Measurements from ENCODE around the gene CRLF2. TPM values are rescaled to one million over a fixed set of nuclear protein-coding genes. Genes with fewer than 3 reads are reported as not detected.
A peak's percentile ranks its signal among the peaks of the same experiment; 100 is the strongest.
"Not testable (repeated sequence)": the region's sequence is repeated elsewhere in the genome, so short reads cannot be mapped to it uniquely, and the experiment has no call there.

The CRLF2 gene
- total and polyA plus RNA-seq, 2 donors from 2014 or later, result 1.6 TPM; not detected in 1

DNA sequence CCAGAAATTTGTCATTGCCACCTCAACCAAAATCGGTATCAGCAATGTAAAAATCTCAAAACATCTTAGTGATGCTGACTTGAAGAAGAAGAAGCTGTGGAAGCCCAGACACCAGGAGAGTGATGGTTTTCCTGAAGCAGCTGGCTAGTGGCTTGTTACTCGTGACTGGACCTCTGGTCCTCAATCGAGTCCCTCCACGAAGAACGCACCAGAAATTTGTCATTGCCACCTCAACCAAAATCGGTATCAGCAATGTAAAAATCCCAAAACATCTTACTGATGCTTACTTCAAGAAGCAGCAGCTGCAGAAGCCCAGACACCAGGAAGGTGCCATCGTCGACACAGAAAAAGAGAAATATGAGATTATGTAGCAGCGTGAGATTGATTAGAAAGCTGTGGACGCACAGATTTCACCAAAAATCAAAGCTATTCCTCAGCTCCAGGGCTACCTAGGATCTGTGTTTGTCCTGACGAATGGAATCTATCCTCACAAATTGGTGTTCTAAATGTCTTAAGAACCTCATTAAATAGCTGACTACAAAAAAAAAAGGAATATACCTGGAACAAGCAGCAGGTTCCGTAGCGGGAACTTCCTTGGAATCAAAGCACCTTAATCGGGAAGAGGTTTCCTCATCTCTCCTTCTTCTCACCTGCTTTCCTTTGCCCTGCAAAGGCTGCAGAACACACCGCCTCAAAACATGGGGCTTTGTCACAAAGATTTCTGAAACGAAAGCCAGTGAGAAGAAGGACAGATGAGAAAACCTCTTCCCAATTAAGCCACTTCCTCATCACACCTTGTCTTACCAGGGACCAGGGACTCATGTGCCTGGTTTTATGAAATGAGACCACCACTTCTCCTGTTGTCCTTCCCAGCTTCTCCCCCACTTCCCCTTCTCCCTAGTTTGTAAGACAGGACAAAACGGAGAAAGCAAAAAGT lies 37.6 kb downstream of the CRLF2 start:
- H3K27me3 ChIP-seq (ENCODE audit: control insufficient read depth, insufficient read depth, low read length); H3K4me1 ChIP-seq (ENCODE audit: control insufficient read depth in 2 of 3, insufficient read depth in 2 of 3, low read depth in 1 of 3, low read length in 3 of 3); H3K4me3 ChIP-seq (ENCODE audit: low read length in 3 of 3); H3K9me3 ChIP-seq (ENCODE audit: control insufficient read depth in 2 of 3, insufficient read depth in 1 of 3, low read length in 3 of 3); H3K27ac ChIP-seq (ENCODE audit: low read depth in 2 of 2, low read length in 2 of 2); FAIRE-seq; H3K9ac ChIP-seq (ENCODE audit: low read length in 3 of 3); H3K36me3 ChIP-seq (ENCODE audit: control insufficient read depth in 2 of 3, insufficient read depth in 3 of 3, low read length in 3 of 3); intact Hi-C loops (cut with DNase I): not testable (repeated sequence)
- DNase-seq, result peak in 3 of 5 donors; percentile 19 to 46 (median 27)

DNA sequence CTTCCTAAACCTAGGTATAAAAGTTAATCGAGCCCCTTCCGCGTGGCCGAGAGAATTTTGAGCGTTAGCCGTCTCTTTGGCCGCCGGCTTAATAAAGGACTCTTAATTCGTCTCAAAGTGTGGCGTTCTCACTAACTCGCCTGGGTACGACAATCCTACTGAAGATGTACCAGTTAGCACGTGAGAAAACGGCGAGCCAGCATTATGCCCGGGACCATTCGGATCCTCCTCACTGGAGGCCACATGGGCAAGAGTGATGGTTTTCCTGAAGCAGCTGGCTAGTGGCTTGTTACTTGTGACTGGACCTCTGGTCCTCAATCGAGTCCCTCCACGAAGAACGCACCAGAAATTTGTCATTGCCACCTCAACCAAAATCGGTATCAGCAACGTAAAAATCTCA lies 39.0 kb downstream of the CRLF2 start:
- H3K4me1 ChIP-seq (ENCODE audit: control insufficient read depth in 2 of 3, insufficient read depth in 2 of 3, low read depth in 1 of 3, low read length in 3 of 3); H3K9me3 ChIP-seq (ENCODE audit: control insufficient read depth in 2 of 3, insufficient read depth in 1 of 3, low read length in 3 of 3); FAIRE-seq; H3K9ac ChIP-seq (ENCODE audit: low read length in 3 of 3); H3K36me3 ChIP-seq (ENCODE audit: control insufficient read depth in 2 of 3, insufficient read depth in 3 of 3, low read length in 3 of 3); H3K4me3 ChIP-seq (ENCODE audit: low read length in 3 of 3); H3K27ac ChIP-seq (ENCODE audit: low read depth in 2 of 2, low read length in 2 of 2); intact Hi-C loops (cut with DNase I); H3K27me3 ChIP-seq (ENCODE audit: control insufficient read depth, insufficient read depth, low read length): not testable (repeated sequence)
- peak in 1 of 5 donors; percentile 21 for DNase-seq

- FAIRE-seq, result no peak
- Histone ChIP-seq H3K36me3 (ENCODE audit: control insufficient read depth in 2 of 3, insufficient read depth in 3 of 3, low read length in 3 of 3) (no peaks in the 10 kb centered on the region), H3K9me3 (ENCODE audit: control insufficient read depth in 2 of 3, insufficient read depth in 1 of 3, low read length in 3 of 3) (no peaks in the 10 kb centered on the region), H3K27me3 (ENCODE audit: control insufficient read depth, insufficient read depth, low read length) (no peaks in the 10 kb centered on the region), H3K27ac (ENCODE audit: low read depth in 2 of 2, low read length in 2 of 2) (no peak overlapping the region), H3K9ac (ENCODE audit: low read length in 3 of 3) (no peak overlapping the region), H3K4me1 (ENCODE audit: control insufficient read depth in 2 of 3, insufficient read depth in 2 of 3, low read depth in 1 of 3, low read length in 3 of 3) (no peaks in the 10 kb centered on the region), H3K4me3 (ENCODE audit: low read length in 3 of 3) (no peak overlapping the region)
- intact Hi-C loops (cut with DNase I), result no loop called here
- no peak for DNase-seq
- TF ChIP-seq, protein P1, sequence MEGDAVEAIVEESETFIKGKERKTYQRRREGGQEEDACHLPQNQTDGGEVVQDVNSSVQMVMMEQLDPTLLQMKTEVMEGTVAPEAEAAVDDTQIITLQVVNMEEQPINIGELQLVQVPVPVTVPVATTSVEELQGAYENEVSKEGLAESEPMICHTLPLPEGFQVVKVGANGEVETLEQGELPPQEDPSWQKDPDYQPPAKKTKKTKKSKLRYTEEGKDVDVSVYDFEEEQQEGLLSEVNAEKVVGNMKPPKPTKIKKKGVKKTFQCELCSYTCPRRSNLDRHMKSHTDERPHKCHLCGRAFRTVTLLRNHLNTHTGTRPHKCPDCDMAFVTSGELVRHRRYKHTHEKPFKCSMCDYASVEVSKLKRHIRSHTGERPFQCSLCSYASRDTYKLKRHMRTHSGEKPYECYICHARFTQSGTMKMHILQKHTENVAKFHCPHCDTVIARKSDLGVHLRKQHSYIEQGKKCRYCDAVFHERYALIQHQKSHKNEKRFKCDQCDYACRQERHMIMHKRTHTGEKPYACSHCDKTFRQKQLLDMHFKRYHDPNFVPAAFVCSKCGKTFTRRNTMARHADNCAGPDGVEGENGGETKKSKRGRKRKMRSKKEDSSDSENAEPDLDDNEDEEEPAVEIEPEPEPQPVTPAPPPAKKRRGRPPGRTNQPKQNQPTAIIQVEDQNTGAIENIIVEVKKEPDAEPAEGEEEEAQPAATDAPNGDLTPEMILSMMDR (IDR thresholded peaks at IDR 0.05; ENCODE audit: borderline replicate concordance, extremely low read depth, insufficient read depth), result no peak
These were observed 40.0 kb downstream of the CRLF2 start for GRCh38 chrX:1172496-1172895.

- FAIRE-seq; H3K4me1 ChIP-seq (ENCODE audit: control insufficient read depth in 2 of 3, insufficient read depth in 2 of 3, low read depth in 1 of 3, low read length in 3 of 3); H3K36me3 ChIP-seq (ENCODE audit: control insufficient read depth in 2 of 3, insufficient read depth in 3 of 3, low read length in 3 of 3); H3K27me3 ChIP-seq (ENCODE audit: control insufficient read depth, insufficient read depth, low read length); H3K9ac ChIP-seq (ENCODE audit: low read length in 3 of 3); intact Hi-C loops (cut with DNase I); H3K27ac ChIP-seq (ENCODE audit: low read depth in 2 of 2, low read length in 2 of 2); DNase-seq; H3K9me3 ChIP-seq (ENCODE audit: control insufficient read depth in 2 of 3, insufficient read depth in 1 of 3, low read length in 3 of 3); H3K4me3 ChIP-seq (ENCODE audit: low read length in 3 of 3): not testable (repeated sequence)
These were observed 40.5 kb downstream of the CRLF2 start for GRCh38 chrX:1171915-1172314.

- TF ChIP-seq, protein P1 (IDR thresholded peaks at IDR 0.05; ENCODE audit: borderline replicate concordance, extremely low read depth, insufficient read depth), result no peak
- Histone ChIP-seq H3K36me3 (ENCODE audit: control insufficient read depth in 2 of 3, insufficient read depth in 3 of 3, low read length in 3 of 3) (no peaks in the 10 kb centered on the region), H3K4me1 (ENCODE audit: control insufficient read depth in 2 of 3, insufficient read depth in 2 of 3, low read depth in 1 of 3, low read length in 3 of 3) (no peaks in the 10 kb centered on the region), H3K9me3 (ENCODE audit: control insufficient read depth in 2 of 3, insufficient read depth in 1 of 3, low read length in 3 of 3) (no peaks in the 10 kb centered on the region), H3K27me3 (ENCODE audit: control insufficient read depth, insufficient read depth, low read length) (no peaks in the 10 kb centered on the region), H3K27ac (ENCODE audit: low read depth in 2 of 2, low read length in 2 of 2) (no peak overlapping the region), H3K4me3 (ENCODE audit: low read length in 3 of 3) (no peak overlapping the region), H3K9ac (ENCODE audit: low read length in 3 of 3) (no peak overlapping the region)
- intact Hi-C loops (cut with DNase I), result no loop called here
- FAIRE-seq (no peak), DNase-seq (no peak)
These were observed 42.2 kb downstream of the CRLF2 start for GRCh38 chrX:1170243-1170642.

Measured in kidney (tissue), 14 donors.